ENCODE measurements around the gene URAD.

Gene URAD

DNA sequence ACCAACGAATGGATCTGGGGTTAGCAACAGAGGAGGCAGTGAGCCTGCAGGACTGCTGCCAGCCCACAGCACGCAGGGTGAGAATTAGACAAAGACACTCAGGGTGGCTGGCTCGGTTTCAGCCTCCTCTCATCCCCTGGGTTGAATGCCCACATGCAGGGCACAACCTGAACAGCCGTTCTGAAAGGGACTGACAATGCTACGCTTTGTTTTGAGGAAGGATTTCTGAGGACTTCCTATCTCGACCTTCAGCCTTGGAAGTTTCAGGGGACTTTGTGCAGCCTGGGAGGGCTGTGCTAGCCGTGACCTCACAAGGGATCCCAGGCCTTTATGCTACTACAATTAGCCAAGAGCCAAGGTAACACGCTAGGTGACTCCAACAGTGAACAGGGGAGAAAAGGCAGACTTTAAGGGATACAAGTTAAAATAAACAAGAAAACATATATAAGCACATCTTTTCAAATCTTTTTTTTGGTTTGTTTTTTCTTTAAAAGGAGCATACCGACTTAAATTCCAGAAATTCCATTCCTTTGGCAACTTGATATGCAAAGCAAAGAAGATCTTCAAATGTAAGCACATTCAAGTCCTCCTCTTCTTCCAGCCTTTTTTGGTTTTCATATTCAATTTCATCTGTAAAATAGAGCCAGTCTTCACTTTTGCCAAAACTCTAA lies 34.5 kb upstream of the URAD start:
- no peak overlapping the region for H3K4me3 ChIP-seq (ENCODE audit: low read depth in 1 of 2, low read length in 2 of 2)
- DNase-seq (no peak), ATAC-seq (ENCODE audit: insufficient read depth, low read depth) (no peak)
- no peaks in the 10 kb centered on the region for H3K4me1 ChIP-seq (ENCODE audit: insufficient read depth, low read length)
- H4K20me1 ChIP-seq (ENCODE audit: insufficient read depth, low read length), result no peaks in the 10 kb centered on the region
- TF ChIP-seq EZH2 (IDR thresholded peaks at IDR 0.05; ENCODE audit: borderline replicate concordance, low read depth, low read length, severe bottlenecking), result no peak
- TF ChIP-seq, protein P1, sequence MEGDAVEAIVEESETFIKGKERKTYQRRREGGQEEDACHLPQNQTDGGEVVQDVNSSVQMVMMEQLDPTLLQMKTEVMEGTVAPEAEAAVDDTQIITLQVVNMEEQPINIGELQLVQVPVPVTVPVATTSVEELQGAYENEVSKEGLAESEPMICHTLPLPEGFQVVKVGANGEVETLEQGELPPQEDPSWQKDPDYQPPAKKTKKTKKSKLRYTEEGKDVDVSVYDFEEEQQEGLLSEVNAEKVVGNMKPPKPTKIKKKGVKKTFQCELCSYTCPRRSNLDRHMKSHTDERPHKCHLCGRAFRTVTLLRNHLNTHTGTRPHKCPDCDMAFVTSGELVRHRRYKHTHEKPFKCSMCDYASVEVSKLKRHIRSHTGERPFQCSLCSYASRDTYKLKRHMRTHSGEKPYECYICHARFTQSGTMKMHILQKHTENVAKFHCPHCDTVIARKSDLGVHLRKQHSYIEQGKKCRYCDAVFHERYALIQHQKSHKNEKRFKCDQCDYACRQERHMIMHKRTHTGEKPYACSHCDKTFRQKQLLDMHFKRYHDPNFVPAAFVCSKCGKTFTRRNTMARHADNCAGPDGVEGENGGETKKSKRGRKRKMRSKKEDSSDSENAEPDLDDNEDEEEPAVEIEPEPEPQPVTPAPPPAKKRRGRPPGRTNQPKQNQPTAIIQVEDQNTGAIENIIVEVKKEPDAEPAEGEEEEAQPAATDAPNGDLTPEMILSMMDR (IDR thresholded peaks at IDR 0.05; ENCODE audit: borderline replicate concordance, extremely low read depth, low read length, poor library complexity, severe bottlenecking), result no peak
- no peak overlapping the region for H3K4me2 ChIP-seq (ENCODE audit: insufficient read depth, low read length)
- no peaks in the 10 kb centered on the region for H3K9me3 ChIP-seq (ENCODE audit: insufficient read depth, low read length, severe bottlenecking)
- no peaks in the 10 kb centered on the region for H3K79me2 ChIP-seq (ENCODE audit: insufficient read depth, low read length)
- peaks cover 4% of the 10 kb centered on the region for H3K27me3 ChIP-seq (ENCODE audit: insufficient read depth, low read length, poor library complexity)
- H3K9ac ChIP-seq (ENCODE audit: low read depth, low read length), result no peak overlapping the region
- no peak overlapping the region for H2AFZ ChIP-seq (ENCODE audit: low read depth, low read length)
- no peaks in the 10 kb centered on the region for H3K36me3 ChIP-seq (ENCODE audit: insufficient read depth, low read length)
- no peak overlapping the region for H3K27ac ChIP-seq (ENCODE audit: low read length)

DNA sequence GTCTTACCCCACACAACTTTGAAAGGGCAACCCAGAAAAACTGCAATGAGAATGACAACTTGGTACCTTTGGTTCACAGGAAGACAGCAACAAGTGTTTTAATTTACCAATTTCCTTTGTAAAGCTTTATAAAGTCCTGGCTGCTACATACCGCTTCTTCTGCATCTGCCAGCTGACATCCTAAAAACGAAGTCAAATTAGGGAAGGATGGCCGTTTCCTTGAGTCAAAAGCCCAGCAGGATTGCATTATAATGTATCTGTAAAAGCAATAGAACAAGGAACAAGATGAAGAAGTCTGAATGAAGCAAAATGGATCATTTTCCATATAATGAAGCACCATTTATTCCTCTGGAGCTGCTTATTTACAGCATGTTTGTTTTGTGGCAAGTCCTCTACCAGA lies 25.8 kb upstream of the URAD start:
- Histone ChIP-seq H3K36me3 (ENCODE audit: insufficient read depth, low read length) (no peaks in the 10 kb centered on the region), H4K20me1 (ENCODE audit: insufficient read depth, low read length) (no peaks in the 10 kb centered on the region), H3K9me3 (ENCODE audit: insufficient read depth, low read length, severe bottlenecking) (no peaks in the 10 kb centered on the region), H3K4me3 (ENCODE audit: low read depth in 1 of 2, low read length in 2 of 2) (no peak overlapping the region), H3K9ac (ENCODE audit: low read depth, low read length) (no peak overlapping the region), H3K79me2 (ENCODE audit: insufficient read depth, low read length) (no peaks in the 10 kb centered on the region), H3K4me2 (ENCODE audit: insufficient read depth, low read length) (no peak overlapping the region), H3K27ac (ENCODE audit: low read length) (no peak overlapping the region), H2AFZ (ENCODE audit: low read depth, low read length) (no peak overlapping the region), H3K4me1 (ENCODE audit: insufficient read depth, low read length) (no peaks in the 10 kb centered on the region), H3K27me3 (ENCODE audit: insufficient read depth, low read length, poor library complexity) (no peaks in the 10 kb centered on the region)
- no peak for TF ChIP-seq EZH2 (IDR thresholded peaks at IDR 0.05; ENCODE audit: borderline replicate concordance, low read depth, low read length, severe bottlenecking)
- TF ChIP-seq, protein P1 (IDR thresholded peaks at IDR 0.05; ENCODE audit: borderline replicate concordance, extremely low read depth, low read length, poor library complexity, severe bottlenecking), result no peak
- DNase-seq (no peak), ATAC-seq (ENCODE audit: insufficient read depth, low read depth) (no peak)

DNA sequence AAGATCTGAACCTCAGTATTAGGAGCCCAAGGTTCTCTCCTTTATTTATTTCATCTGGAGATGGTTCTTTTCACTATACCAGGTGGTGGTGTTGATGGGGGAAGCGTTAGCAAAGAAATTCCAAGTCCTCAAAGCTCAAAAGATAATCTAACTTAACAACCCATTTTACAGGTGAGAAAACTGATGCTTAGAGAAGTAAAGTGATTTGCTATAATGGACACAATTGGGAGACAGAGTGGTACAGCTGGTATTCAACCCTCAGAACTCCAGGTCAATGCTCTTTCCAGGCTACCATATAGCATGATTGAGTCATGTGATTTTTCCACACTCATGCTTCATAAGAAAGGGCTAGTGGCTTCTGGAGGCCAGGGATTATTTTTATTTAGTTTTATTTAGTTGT lies 25.0 kb upstream of the URAD start:
- no peak for ATAC-seq (ENCODE audit: insufficient read depth, low read depth)
- Histone ChIP-seq H3K9me3 (ENCODE audit: insufficient read depth, low read length, severe bottlenecking) (no peaks in the 10 kb centered on the region), H3K4me1 (ENCODE audit: insufficient read depth, low read length) (no peaks in the 10 kb centered on the region), H3K4me3 (ENCODE audit: low read depth in 1 of 2, low read length in 2 of 2) (no peak overlapping the region), H3K9ac (ENCODE audit: low read depth, low read length) (no peak overlapping the region), H3K79me2 (ENCODE audit: insufficient read depth, low read length) (no peaks in the 10 kb centered on the region), H2AFZ (ENCODE audit: low read depth, low read length) (no peak overlapping the region), H3K27me3 (ENCODE audit: insufficient read depth, low read length, poor library complexity) (no peaks in the 10 kb centered on the region), H3K27ac (ENCODE audit: low read length) (no peak overlapping the region), H4K20me1 (ENCODE audit: insufficient read depth, low read length) (no peaks in the 10 kb centered on the region), H3K36me3 (ENCODE audit: insufficient read depth, low read length) (no peaks in the 10 kb centered on the region), H3K4me2 (ENCODE audit: insufficient read depth, low read length) (no peak overlapping the region)
- TF ChIP-seq, protein P1 (IDR thresholded peaks at IDR 0.05; ENCODE audit: borderline replicate concordance, extremely low read depth, low read length, poor library complexity, severe bottlenecking), result no peak
- TF ChIP-seq EZH2 (IDR thresholded peaks at IDR 0.05; ENCODE audit: borderline replicate concordance, low read depth, low read length, severe bottlenecking), result no peak
- no peak for DNase-seq

Data from DND-41 (cell line).